Measurements from ENCODE around the gene NELFB.

NELFB gene

GRCh38 chr9:137319011-137319738 is 64.0 kb downstream of the NELFB start:
- DNase-seq = no peak

- DNase-seq = no peak
Observed at GRCh38 chr9:137319739-137320551, 64.8 kb downstream of the NELFB start.

- peak; percentile 82 for DNase-seq
Observed at GRCh38 chr9:137320555-137321384, 65.6 kb downstream of the NELFB start.

- no peak for DNase-seq
Observed at GRCh38 chr9:137321726-137322361, 66.7 kb downstream of the NELFB start.
